Measurements from ENCODE around the gene GALNT7. TPM values are rescaled to one million over a fixed set of nuclear protein-coding genes. Genes with fewer than 3 reads are reported as not detected.

GALNT7 gene
- total RNA-seq, 2 donors from 2014 or later = 12.5 to 13.7 TPM

DNA sequence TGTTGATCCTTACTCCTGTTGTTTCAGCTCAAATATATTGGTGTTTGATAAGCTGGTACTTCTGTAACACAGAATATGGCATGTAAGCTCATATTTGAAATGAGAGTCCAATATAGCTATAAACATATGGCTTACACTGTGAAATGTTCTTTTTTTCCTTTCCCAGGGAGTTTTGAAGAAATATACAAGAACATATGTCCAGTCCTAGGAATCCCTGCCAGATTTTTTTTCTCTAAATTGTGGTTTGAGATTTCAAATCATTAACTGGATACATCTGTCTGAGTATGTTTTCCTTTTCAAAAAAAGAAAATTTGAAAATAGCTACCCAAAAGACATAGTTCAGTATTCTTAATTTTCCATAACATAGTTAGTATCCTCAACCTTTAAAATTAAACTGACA, 105.3 kb downstream of the GALNT7 start:
- H3K4me3 Mint-ChIP-seq = no peak overlapping the region
- peaks cover 4% of the 10 kb centered on the region for H3K36me3 Mint-ChIP-seq (ENCODE audit: low read depth)
- ATAC-seq (no peak), DNase-seq (no peak)
- no peak overlapping the region for H3K27ac Mint-ChIP-seq
- H3K9me3 ChIP-seq (ENCODE audit: control insufficient read depth, low read length, poor library complexity, severe bottlenecking) = no peaks in the 10 kb centered on the region
- peaks cover 6% of the 10 kb centered on the region for H3K4me1 Mint-ChIP-seq
- H3K27me3 Mint-ChIP-seq = no peaks in the 10 kb centered on the region

DNA sequence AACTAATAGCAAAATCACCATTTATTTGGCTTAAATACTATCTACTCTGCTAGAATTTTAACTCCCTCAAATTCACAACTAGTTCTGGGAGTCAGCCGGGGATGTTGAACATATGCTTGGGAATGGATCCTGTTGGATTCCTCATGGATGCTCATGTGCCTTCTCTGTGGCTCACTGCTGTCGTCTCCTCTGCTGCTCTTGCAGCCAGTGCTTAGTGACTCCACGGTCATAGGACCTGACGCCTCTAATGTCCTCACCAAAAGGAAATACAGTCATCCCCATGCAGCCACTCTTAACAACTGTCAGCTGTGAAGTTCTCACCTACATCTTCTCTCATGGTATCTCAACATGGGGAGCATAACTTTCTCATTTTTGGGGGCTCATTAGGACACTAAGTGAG, 106.1 kb downstream of the GALNT7 start:
- no peaks in the 10 kb centered on the region for H3K9me3 ChIP-seq (ENCODE audit: control insufficient read depth, low read length, poor library complexity, severe bottlenecking)
- H3K4me1 Mint-ChIP-seq = peaks cover 6% of the 10 kb centered on the region
- ATAC-seq = no peak
- no peak overlapping the region for H3K4me3 Mint-ChIP-seq
- H3K36me3 Mint-ChIP-seq (ENCODE audit: low read depth) = peaks cover 6% of the 10 kb centered on the region
- no peaks in the 10 kb centered on the region for H3K27me3 Mint-ChIP-seq
- no peak overlapping the region for H3K27ac Mint-ChIP-seq
- DNase-seq = no peak

DNA sequence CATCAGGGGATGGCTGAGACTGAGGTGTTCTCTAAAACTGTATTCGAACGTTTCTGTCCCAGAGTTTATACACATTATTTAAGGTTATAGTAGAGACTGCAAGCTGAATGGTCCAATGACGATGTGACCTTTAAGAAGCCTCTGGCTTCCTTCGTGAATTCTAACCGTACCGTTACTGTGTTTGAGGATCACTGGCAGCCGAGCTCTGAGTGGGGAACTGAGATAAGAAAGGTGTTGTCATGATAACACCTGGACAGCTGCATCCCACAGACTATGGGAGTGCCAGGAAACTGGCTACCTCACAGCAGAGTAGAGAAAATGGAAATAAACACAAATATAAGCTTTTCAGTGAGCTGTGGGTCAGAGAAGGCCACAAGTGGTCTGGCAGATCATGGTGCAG, 106.5 kb downstream of the GALNT7 start:
- H3K4me1 Mint-ChIP-seq = peaks cover 7% of the 10 kb centered on the region
- H3K36me3 Mint-ChIP-seq (ENCODE audit: low read depth) = peaks cover 6% of the 10 kb centered on the region
- DNase-seq (no peak), ATAC-seq (no peak)
- H3K27ac Mint-ChIP-seq = no peak overlapping the region
- H3K27me3 Mint-ChIP-seq = no peaks in the 10 kb centered on the region
- H3K4me3 Mint-ChIP-seq = no peak overlapping the region
- H3K9me3 ChIP-seq (ENCODE audit: control insufficient read depth, low read length, poor library complexity, severe bottlenecking) = no peaks in the 10 kb centered on the region

DNA sequence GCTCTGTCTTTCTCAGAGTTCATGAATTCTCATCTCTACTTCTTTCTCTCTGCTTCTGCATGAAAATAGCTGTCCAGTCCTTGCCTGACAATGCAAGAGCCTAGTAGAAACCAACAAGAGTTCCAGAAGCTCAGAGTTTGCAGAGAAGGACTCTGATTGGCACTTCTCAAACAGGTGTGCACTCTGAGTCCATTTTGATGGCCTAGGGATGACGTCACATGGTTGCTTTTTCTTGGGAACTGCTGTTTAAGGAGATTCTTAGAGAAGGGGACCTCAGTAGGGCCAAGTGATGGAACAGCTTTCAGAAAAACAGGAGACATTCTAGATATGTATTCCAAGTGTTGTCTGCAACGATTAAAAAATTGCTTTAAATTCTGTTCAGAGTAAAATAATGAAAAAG, 108.7 kb downstream of the GALNT7 start:
- Mint-ChIP-seq H3K27ac (no peak overlapping the region), H3K4me3 (no peak overlapping the region), H3K27me3 (no peaks in the 10 kb centered on the region), H3K36me3 (ENCODE audit: low read depth) (peaks cover 4% of the 10 kb centered on the region), H3K4me1 (peaks cover 7% of the 10 kb centered on the region)
- no peak for DNase-seq
- no peak for ATAC-seq
- no peaks in the 10 kb centered on the region for H3K9me3 ChIP-seq (ENCODE audit: control insufficient read depth, low read length, poor library complexity, severe bottlenecking)

DNA sequence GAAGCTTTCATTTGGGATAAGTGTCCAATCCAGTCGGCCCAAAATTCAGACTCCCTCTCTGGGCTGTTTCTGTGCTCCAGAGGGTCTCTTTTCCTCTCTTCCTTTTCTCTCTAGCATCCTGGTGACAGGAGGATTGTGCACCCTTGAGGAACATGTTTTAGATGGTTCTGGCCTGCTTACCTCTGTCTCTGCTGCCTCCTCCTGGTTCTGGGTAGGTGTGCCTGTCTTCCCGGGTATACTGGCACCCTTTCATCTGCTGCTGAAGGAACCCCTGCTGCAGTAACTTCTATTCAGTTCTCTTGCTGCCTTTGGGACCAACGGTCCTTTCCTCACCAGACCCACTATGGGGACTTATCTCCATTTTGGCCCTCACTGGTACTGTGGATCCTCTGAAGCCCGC, 112.4 kb downstream of the GALNT7 start:
- Mint-ChIP-seq H3K27ac (no peak overlapping the region), H3K4me3 (no peak overlapping the region), H3K4me1 (peaks cover 4% of the 10 kb centered on the region), H3K36me3 (ENCODE audit: low read depth) (peaks cover 4% of the 10 kb centered on the region), H3K27me3 (no peaks in the 10 kb centered on the region)
- no peak for ATAC-seq
- no peaks in the 10 kb centered on the region for H3K9me3 ChIP-seq (ENCODE audit: control insufficient read depth, low read length, poor library complexity, severe bottlenecking)
- DNase-seq = no peak

DNA sequence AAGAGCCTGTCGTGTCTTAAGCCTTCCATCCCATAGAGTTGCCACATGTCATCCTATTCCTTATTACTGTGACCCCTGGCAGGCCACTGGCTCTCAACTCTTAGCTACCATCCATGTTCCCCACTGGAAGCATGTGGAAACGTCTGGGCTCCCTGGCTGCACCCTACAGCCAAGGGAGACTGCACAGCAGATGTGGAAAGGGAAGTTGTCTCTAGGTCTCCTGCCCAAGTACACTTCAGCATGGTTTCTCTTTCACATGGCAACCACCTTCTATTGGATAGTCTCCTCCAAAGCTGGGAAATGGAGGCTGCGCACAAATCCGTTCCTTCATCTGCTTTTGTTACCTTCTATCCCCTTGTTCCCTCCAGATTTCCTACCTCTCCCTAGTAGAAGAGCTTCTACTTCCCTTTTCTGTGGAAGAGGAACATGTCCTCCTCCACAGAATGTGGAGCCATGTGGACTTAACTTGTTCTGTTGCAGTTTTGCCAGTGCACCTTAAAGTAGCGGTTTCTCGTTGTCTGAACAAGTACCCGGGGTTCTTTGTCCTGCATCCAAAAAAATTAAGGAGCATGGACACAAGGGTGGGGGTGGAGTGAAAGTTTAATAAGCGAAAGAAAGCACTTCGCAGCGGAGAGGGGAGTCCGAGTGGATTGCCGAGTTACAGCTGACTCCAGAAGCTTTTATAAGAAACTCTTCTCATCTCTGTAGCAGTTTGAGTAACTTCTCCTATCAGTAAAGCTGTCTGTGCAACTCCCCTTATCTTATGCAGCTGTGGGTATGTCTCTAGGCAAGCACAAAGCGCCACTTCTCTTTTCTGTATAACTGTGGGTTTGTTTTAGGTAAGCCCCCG, 113.0 kb downstream of the GALNT7 start:
- no peak for DNase-seq
- Mint-ChIP-seq H3K27me3 (no peaks in the 10 kb centered on the region), H3K4me3 (no peak overlapping the region), H3K36me3 (ENCODE audit: low read depth) (peaks cover 4% of the 10 kb centered on the region), H3K4me1 (peaks cover 4% of the 10 kb centered on the region), H3K27ac (no peak overlapping the region)
- ATAC-seq = no peak
- H3K9me3 ChIP-seq (ENCODE audit: control insufficient read depth, low read length, poor library complexity, severe bottlenecking) = no peaks in the 10 kb centered on the region

DNA sequence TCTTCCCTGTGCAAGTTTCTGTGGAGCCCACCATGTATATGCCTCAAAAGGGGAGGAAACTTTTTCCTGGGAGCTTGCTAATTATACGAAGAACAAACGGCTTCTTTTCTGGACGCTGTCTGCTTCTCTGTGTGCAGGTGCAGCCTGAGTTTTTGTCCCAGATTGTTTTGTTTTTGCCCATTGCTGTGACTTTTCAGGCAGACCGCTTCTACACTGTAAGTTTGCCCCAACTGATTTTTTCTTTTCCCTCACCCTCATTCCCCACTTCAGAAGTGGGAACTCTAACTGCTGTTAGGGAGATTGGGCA, 113.6 kb downstream of the GALNT7 start:
- Mint-ChIP-seq H3K4me1 (peaks cover 4% of the 10 kb centered on the region), H3K27me3 (no peaks in the 10 kb centered on the region), H3K36me3 (ENCODE audit: low read depth) (peaks cover 4% of the 10 kb centered on the region)

DNA sequence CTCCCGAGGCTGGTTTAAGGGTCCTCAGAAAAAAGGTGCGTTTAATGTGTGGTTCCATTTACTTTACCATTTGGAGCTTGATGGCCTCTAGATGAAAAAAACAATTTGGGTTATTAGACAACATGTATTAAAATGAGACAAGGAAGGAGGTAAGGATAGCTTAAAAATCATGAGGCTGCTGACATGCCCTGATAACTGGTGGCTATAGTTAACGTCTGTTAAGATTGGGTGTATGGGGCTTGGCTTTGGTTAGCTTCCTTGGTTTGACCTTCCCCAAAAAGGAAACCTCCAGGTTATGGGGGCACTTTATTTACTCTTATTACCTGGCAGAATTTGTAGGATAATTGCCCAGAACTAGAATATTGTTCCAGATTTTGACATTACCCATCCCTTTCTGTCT, 114.0 kb downstream of the GALNT7 start:
- H3K36me3 Mint-ChIP-seq (ENCODE audit: low read depth) = peaks cover 4% of the 10 kb centered on the region
- H3K4me1 Mint-ChIP-seq = peaks cover 4% of the 10 kb centered on the region
- DNase-seq (no peak), ATAC-seq (no peak)
- H3K4me3 Mint-ChIP-seq = no peak overlapping the region
- no peaks in the 10 kb centered on the region for H3K9me3 ChIP-seq (ENCODE audit: control insufficient read depth, low read length, poor library complexity, severe bottlenecking)
- H3K27ac Mint-ChIP-seq = no peak overlapping the region
- no peaks in the 10 kb centered on the region for H3K27me3 Mint-ChIP-seq

More for the DNA sequence above, 113.6 kb downstream of the GALNT7 start:
- DNase-seq (no peak), ATAC-seq (no peak)
- no peak overlapping the region for H3K4me3 Mint-ChIP-seq
- H3K9me3 ChIP-seq (ENCODE audit: control insufficient read depth, low read length, poor library complexity, severe bottlenecking) = no peaks in the 10 kb centered on the region
- no peak overlapping the region for H3K27ac Mint-ChIP-seq

DNA sequence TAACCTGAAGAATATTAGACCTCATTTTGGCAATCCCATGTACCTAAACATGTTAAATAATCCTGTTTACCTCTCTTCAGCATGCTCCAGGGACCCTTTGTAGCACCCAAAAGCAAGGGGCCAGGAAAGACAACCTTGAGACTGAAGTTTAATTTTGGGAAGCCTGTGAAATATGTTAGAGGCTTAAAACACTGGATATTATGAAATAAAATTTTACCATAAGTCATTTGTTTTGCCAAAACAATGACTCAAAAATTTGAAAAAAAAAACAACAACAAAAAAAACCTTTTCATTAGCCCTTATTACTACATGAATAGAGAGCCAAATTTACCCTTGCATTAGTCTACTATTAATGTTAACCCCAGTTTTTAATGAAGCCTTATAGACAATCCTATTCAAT, 115.9 kb downstream of the GALNT7 start:
- ATAC-seq = no peak
- H3K4me1 Mint-ChIP-seq = peaks cover 9% of the 10 kb centered on the region
- no peak overlapping the region for H3K4me3 Mint-ChIP-seq
- no peaks in the 10 kb centered on the region for H3K36me3 Mint-ChIP-seq (ENCODE audit: low read depth)
- no peaks in the 10 kb centered on the region for H3K9me3 ChIP-seq (ENCODE audit: control insufficient read depth, low read length, poor library complexity, severe bottlenecking)
- no peak for DNase-seq
- H3K27ac Mint-ChIP-seq = no peak overlapping the region
- no peaks in the 10 kb centered on the region for H3K27me3 Mint-ChIP-seq

DNA sequence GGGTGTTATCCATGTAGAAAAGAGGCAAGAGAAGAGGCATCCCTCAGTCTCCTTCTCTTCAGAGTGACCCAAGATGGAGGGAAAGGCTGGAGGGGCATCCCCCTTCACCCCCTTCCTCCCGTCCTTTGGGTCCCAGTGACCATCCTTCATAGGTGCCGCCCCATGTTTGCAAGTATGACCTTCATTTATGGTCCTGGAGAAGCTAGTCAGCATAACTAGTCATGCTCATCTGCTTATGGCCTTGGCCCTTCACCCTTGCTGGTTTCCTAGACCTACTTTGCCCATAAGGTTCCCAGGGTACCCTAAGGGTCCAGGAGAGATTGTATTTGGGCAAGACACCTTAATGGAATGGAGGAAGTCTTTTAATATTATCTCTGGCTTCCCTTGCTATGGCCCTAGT, 118.9 kb downstream of the GALNT7 start:
- H3K4me3 Mint-ChIP-seq = no peak overlapping the region
- H3K4me1 Mint-ChIP-seq = peaks cover 7% of the 10 kb centered on the region

DNA sequence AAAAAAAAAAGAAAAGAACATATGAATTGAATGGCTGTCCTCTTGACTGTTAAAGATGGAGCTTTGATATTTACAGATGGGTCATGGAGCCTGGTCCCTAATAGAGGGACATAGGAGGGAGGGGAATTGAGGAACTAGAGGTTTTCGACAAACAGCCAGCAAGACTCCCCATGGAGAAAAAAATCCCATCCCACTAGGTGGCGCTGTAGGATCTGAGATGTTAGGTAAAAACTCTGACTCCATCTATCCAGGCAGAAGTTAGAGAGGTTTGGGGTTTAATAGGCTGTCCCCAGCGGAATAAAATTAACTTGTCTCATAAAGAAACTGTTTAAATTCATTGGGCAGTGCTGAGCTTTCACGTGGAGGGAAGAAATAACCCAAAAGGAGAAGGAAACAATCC, 119.7 kb downstream of the GALNT7 start:
- ATAC-seq = peak; percentile 53
- Mint-ChIP-seq H3K4me1 (peaks cover 7% of the 10 kb centered on the region), H3K4me3 (peak overlapping the region; percentile 65), H3K27me3 (no peaks in the 10 kb centered on the region), H3K36me3 (ENCODE audit: low read depth) (no peaks in the 10 kb centered on the region), H3K27ac (no peak overlapping the region)
- no peaks in the 10 kb centered on the region for H3K9me3 ChIP-seq (ENCODE audit: control insufficient read depth, low read length, poor library complexity, severe bottlenecking)
- peak; percentile 29 to 59 (median 38) for DNase-seq

More for the DNA sequence above, 118.9 kb downstream of the GALNT7 start:
- DNase-seq (no peak), ATAC-seq (no peak)
- no peaks in the 10 kb centered on the region for H3K36me3 Mint-ChIP-seq (ENCODE audit: low read depth)
- H3K27ac Mint-ChIP-seq = no peak overlapping the region
- H3K27me3 Mint-ChIP-seq = no peaks in the 10 kb centered on the region
- no peaks in the 10 kb centered on the region for H3K9me3 ChIP-seq (ENCODE audit: control insufficient read depth, low read length, poor library complexity, severe bottlenecking)

DNA sequence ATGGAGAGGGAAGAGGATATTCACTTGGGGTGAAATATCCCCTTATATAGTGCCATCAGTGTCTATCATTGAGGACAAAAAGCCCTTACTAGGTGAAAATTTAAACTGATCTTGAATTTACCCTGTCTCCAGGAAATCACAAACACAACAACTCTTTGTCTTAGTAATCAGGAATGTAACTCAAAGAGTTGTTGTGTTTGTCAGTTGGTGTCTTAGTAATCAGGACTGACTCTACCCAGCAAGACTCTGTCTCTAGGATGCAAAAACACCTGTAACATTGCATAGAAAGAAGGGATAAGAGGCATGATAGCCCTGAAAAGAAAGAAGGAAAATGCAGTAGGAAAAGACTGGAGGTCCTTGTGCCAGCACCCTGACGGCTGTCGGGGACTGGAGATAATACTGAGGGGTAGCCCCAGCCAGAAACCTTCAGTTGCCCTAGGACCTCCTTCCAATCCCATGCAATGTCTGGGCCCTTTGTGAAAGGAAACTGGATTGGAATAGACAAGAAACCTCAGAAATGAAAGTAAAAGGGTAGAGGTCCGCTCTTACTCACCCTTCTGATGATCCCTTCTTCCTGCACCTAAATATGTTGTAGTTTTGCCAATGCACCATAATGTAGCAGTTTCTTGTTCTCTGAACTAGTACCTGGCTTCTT, 120.2 kb downstream of the GALNT7 start:
- Mint-ChIP-seq H3K36me3 (ENCODE audit: low read depth) (no peaks in the 10 kb centered on the region), H3K27me3 (no peaks in the 10 kb centered on the region), H3K27ac (peak overlapping the region; percentile 57), H3K4me3 (peak overlapping the region; percentile 65), H3K4me1 (peaks cover 7% of the 10 kb centered on the region)
- no peak for DNase-seq
- no peaks in the 10 kb centered on the region for H3K9me3 ChIP-seq (ENCODE audit: control insufficient read depth, low read length, poor library complexity, severe bottlenecking)
- no peak for ATAC-seq

DNA sequence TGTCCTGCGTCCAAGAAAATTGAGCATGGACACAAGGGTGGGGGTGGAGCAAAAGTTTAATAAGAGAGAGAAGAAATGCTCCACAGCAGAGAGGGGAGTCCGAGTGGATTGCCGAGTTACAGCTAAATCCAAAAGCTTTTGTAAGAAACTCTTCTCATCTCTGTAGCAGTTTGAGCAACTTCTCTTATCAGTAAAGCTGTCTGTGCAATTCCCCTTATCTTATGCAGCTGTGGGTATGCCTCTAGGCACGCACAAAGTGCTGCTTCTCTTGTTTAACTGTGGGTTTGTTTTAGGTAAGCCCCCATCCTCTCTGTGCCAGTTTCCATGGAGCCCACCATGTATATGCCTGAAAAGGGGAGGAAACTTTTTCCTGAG, 120.7 kb downstream of the GALNT7 start:
- no peaks in the 10 kb centered on the region for H3K36me3 Mint-ChIP-seq (ENCODE audit: low read depth)
- ATAC-seq (no peak), DNase-seq (no peak)
- H3K27ac Mint-ChIP-seq = peak overlapping the region; percentile 57
- no peaks in the 10 kb centered on the region for H3K27me3 Mint-ChIP-seq
- peak overlapping the region; percentile 65 for H3K4me3 Mint-ChIP-seq
- peaks cover 7% of the 10 kb centered on the region for H3K4me1 Mint-ChIP-seq
- H3K9me3 ChIP-seq (ENCODE audit: control insufficient read depth, low read length, poor library complexity, severe bottlenecking) = no peaks in the 10 kb centered on the region

DNA sequence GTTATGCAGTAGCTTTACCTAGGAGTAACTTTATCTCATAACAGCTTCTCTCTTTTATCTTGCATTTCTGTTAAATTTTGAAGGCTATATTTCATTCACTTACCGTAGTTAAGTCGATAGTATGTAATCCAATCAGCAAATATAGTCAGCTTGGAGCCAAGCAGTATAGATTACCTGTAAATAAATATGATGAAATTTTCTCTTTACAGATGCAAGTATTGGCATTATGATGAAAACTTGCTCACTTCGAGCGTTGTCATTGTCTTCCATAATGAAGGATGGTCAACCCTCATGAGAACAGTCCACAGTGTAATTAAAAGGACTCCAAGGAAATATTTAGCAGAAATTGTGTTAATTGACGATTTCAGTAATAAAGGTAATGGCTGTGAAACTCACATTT, 123.3 kb downstream of the GALNT7 start:
- H3K4me1 Mint-ChIP-seq = peaks cover 7% of the 10 kb centered on the region
- H3K9me3 ChIP-seq (ENCODE audit: control insufficient read depth, low read length, poor library complexity, severe bottlenecking) = no peaks in the 10 kb centered on the region
- ATAC-seq (no peak), DNase-seq (no peak)
- no peaks in the 10 kb centered on the region for H3K36me3 Mint-ChIP-seq (ENCODE audit: low read depth)
- H3K4me3 Mint-ChIP-seq = no peak overlapping the region
- no peak overlapping the region for H3K27ac Mint-ChIP-seq
- no peaks in the 10 kb centered on the region for H3K27me3 Mint-ChIP-seq
